ENCODE measurements around the gene PHF2.

Gene PHF2

GRCh38 chr9:93697352-93698139 lies 121.2 kb downstream of the PHF2 start:
- no peak for DNase-seq

- DNase-seq: no peak
Measured at GRCh38 chr9:93698140-93698908, 121.9 kb downstream of the PHF2 start.

- DNase-seq: no peak
Measured at GRCh38 chr9:93699650-93700049, 123.3 kb downstream of the PHF2 start.

- no peak for DNase-seq
Measured at GRCh38 chr9:93701494-93702218, 125.3 kb downstream of the PHF2 start.

GRCh38 chr9:93702261-93702660 lies 125.9 kb downstream of the PHF2 start:
- DNase-seq: no peak

- no peak for DNase-seq
Measured at GRCh38 chr9:93708289-93708986, 132.1 kb downstream of the PHF2 start.

GRCh38 chr9:93708987-93709302 lies 132.6 kb downstream of the PHF2 start:
- no peak for DNase-seq

GRCh38 chr9:93709600-93710369 lies 133.4 kb downstream of the PHF2 start:
- DNase-seq: no peak

- DNase-seq: no peak
Measured at GRCh38 chr9:93710370-93710723, 134.0 kb downstream of the PHF2 start.

- DNase-seq: no peak
Measured at GRCh38 chr9:93711002-93711401, 134.6 kb downstream of the PHF2 start.

- DNase-seq: no peak
Measured at GRCh38 chr9:93712896-93713295, 136.5 kb downstream of the PHF2 start.

- DNase-seq: no peak
Measured at GRCh38 chr9:93713716-93714115, 137.3 kb downstream of the PHF2 start.

GRCh38 chr9:93721417-93721965 lies 145.1 kb downstream of the PHF2 start:
- no peak for DNase-seq

- no peak for DNase-seq
Measured at GRCh38 chr9:93724852-93725251, 148.5 kb downstream of the PHF2 start.

GRCh38 chr9:93725382-93725781 lies 149.0 kb downstream of the PHF2 start:
- no peak for DNase-seq

GRCh38 chr9:93726147-93726546 lies 149.8 kb downstream of the PHF2 start:
- no peak for DNase-seq

Measured in nucleus accumbens (tissue), 56 donors.